GM13976 (cell line): ENCODE results near the gene ALKBH7.

Experiments used
- DNase-seq: peaks from one replicate; pipeline ENCODE4 v3.0.0; 2012; ENCODE audit warnings: low spot score
- CTCF ChIP-seq: IDR thresholded peaks from 2 replicates; pipeline ENCODE4 v1.5.1; 2012; ENCODE audit warnings: borderline replicate concordance, mild to moderate bottlenecking; ENCODE audit not compliant: insufficient read depth; ENCODE audit errors: extremely low read depth, missing control alignments, control extremely low read depth
- in situ Hi-C: fragments of 300-500 bp; cut with MboI; formaldehyde crosslinking; loops from one replicate; pipeline ENCODE4 v1.12.0; 2022; ENCODE audit warnings: low sequenced_read_pairs, mixed read lengths, inconsistent platforms; ENCODE audit not compliant: unreplicated experiment

The ALKBH7 gene

GRCh38 chr19:6413291-6413690 lies 40.7 kb downstream of the ALKBH7 start:
- no peak for TF ChIP-seq CTCF
- DNase-seq: no peak
- in situ Hi-C loops: no loop called here

- in situ Hi-C loops: no loop called here
- TF ChIP-seq CTCF: no peak
- no peak for DNase-seq
Measured at GRCh38 chr19:6413721-6414643, 41.4 kb downstream of the ALKBH7 start.

GRCh38 chr19:6414793-6415590 lies 42.4 kb downstream of the ALKBH7 start:
- in situ Hi-C loops: no loop called here
- TF ChIP-seq CTCF: no peak
- no peak for DNase-seq

- in situ Hi-C loops: no loop called here
- TF ChIP-seq CTCF: no peak
Measured at GRCh38 chr19:6415591-6416190, 43.1 kb downstream of the ALKBH7 start.

GRCh38 chr19:6416658-6417405 lies 44.2 kb downstream of the ALKBH7 start:
- DNase-seq: no peak
- TF ChIP-seq CTCF: no peak
- in situ Hi-C loops: no loop called here

More at GRCh38 chr19:6415591-6416190, 43.1 kb downstream of the ALKBH7 start:
- DNase-seq: no peak
